Measurements from ENCODE around the gene MALRD1.

The MALRD1 gene

DNA sequence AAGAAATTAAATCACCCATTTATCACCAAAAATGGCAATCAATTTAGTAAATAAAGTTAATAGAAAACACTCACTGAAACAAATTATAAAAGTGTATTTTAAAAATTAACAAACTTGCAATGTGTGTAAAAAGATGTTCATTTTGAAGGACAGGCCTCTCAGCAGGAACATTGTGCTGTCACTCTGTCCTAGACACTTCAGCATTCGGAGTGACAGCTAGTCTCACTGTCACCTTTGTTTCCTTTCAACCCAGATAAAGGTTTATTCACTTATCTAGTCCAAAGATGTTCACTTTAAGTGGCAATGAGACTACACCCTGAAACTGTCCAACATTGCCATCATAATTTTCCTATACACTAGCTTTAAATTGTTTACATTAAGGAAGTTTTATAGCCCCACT, 675.7 kb downstream of the MALRD1 start:
- no peak overlapping the region for H3K4me3 ChIP-seq (ENCODE audit: low read depth, low read length)
- DNase-seq (ENCODE audit: low read depth, low spot score) = no peak
- in situ Hi-C loops (cut with HindIII; ENCODE audit: low sequenced_read_pairs) = no loop called here
- TF ChIP-seq, protein P1, sequence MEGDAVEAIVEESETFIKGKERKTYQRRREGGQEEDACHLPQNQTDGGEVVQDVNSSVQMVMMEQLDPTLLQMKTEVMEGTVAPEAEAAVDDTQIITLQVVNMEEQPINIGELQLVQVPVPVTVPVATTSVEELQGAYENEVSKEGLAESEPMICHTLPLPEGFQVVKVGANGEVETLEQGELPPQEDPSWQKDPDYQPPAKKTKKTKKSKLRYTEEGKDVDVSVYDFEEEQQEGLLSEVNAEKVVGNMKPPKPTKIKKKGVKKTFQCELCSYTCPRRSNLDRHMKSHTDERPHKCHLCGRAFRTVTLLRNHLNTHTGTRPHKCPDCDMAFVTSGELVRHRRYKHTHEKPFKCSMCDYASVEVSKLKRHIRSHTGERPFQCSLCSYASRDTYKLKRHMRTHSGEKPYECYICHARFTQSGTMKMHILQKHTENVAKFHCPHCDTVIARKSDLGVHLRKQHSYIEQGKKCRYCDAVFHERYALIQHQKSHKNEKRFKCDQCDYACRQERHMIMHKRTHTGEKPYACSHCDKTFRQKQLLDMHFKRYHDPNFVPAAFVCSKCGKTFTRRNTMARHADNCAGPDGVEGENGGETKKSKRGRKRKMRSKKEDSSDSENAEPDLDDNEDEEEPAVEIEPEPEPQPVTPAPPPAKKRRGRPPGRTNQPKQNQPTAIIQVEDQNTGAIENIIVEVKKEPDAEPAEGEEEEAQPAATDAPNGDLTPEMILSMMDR (IDR thresholded peaks at IDR 0.05; ENCODE audit: low read depth, low read length) = no peak

DNA sequence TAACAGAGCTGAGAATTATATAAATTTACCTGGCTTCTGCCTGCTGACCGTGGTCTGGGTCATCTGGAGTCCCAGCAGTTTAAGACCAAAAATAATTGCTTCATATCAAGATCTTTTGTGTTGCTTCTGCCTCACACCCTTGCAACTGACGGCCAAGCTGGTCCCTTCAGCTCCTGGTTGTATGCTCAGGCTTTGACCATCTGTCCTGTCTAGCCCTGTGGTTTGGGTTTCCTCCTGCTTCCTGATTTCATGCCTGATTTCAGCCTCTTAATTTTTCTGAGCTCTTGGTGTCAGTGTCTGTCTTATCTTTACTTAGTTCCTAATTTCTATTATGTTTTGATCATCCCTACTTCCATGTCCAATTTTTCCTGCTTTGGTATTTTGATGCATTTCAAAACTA, 679.8 kb downstream of the MALRD1 start:
- no peak for DNase-seq (ENCODE audit: low read depth, low spot score)
- H3K4me3 ChIP-seq (ENCODE audit: low read depth, low read length) = no peak overlapping the region
- TF ChIP-seq, protein P1 (IDR thresholded peaks at IDR 0.05; ENCODE audit: low read depth, low read length) = no peak
- in situ Hi-C loops (cut with HindIII; ENCODE audit: low sequenced_read_pairs) = no loop called here

DNA sequence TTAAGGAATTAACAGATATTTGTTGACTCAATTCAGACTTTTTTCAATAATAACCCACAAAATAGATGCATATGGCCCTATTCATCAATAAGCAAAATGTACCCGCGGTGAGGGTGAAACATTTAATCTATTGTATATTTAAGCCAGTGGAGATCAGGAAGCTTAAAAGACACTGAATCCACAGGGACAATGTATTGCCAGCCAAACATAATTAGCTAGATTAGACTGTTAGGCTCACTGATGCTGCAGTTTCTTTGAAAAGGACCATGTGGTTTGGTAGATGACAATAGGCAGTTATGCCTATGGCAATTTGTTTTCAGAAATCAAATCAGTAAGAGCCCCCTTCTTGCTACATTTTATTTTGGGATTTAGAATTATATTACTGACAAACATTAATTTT, 680.4 kb downstream of the MALRD1 start:
- H3K4me3 ChIP-seq (ENCODE audit: low read depth, low read length) = no peak overlapping the region
- TF ChIP-seq, protein P1 (IDR thresholded peaks at IDR 0.05; ENCODE audit: low read depth, low read length) = no peak
- in situ Hi-C loops (cut with HindIII; ENCODE audit: low sequenced_read_pairs) = no loop called here
- DNase-seq (ENCODE audit: low read depth, low spot score) = no peak

DNA sequence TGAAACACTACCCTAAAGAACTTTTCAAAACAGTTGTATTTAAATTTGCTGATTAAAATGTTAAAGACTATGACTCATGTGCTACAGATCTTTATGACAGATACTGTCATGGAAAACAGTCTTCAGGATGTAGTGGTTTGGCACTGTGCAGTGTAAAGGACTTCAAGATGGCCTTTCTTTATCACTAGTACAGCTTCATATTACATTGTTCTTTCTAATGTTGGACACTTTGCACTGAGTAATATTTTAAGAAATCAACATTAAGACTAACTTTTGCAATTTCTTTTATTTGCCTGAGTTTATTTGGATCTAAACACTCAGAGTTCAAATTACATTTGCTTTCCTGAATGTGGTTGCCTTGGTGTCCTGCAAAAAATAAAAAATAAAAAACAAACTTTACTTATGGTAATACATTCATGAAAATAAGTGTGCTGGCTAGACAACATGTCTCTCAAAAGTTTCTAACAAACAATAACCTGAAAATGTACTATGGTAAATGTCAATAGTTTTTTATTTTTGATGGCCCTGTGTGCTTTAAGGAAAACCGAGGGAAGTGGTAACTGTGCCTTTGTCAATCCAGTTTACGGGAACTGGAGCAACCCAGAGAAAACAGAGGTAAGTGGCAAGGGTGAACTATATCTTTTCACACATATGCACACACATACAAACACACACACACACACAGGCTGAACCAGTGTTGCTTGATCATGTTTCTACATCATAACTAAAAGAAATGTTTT, 681.7 kb downstream of the MALRD1 start:
- no peak overlapping the region for H3K4me3 ChIP-seq (ENCODE audit: low read depth, low read length)
- TF ChIP-seq, protein P1 (IDR thresholded peaks at IDR 0.05; ENCODE audit: low read depth, low read length) = no peak
- in situ Hi-C loops (cut with HindIII; ENCODE audit: low sequenced_read_pairs) = no loop called here
- peak; percentile 71 for DNase-seq (ENCODE audit: low read depth, low spot score)

DNA sequence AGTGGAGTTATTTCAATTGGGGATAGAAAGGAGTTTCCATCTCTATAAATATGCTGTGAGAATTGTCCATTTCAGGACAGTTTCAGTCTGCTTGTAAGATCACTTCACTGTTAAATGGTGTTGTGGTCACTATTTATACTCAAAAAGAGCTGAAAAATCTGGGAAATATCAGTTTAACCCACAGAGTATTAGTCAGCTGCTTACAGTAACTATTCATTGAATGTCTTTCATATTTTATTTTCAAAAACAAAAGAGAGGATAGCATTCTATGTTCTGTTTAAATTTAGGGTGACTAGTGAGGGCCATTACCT, 682.3 kb downstream of the MALRD1 start:
- no peak overlapping the region for H3K4me3 ChIP-seq (ENCODE audit: low read depth, low read length)
- peak; percentile 63 for DNase-seq (ENCODE audit: low read depth, low spot score)
- in situ Hi-C loops (cut with HindIII; ENCODE audit: low sequenced_read_pairs) = no loop called here
- TF ChIP-seq, protein P1 (IDR thresholded peaks at IDR 0.05; ENCODE audit: low read depth, low read length) = no peak

DNA sequence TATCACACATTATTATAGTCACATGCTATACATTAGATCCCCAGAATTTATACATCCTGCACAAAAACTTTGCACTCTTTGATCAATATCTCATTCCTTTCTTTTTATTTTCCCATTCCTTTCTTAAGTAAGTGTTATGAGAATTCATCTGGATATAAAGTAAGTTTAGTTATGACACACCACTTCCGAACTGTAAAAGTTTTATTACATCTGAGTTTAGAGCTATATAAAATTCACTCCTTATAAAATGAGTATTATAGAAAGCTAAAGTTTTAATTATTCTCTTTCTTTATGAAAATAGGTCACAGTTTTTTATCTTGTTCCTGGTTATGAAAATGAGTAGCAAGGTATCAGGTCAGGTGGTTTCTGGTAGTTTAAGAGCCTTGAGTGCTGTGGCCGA, 683.0 kb downstream of the MALRD1 start:
- in situ Hi-C loops (cut with HindIII; ENCODE audit: low sequenced_read_pairs) = no loop called here
- DNase-seq (ENCODE audit: low read depth, low spot score) = no peak
- TF ChIP-seq, protein P1 (IDR thresholded peaks at IDR 0.05; ENCODE audit: low read depth, low read length) = no peak
- H3K4me3 ChIP-seq (ENCODE audit: low read depth, low read length) = no peak overlapping the region

All from astrocyte of the spinal cord (primary cell).